ENCODE measurements around the gene AP2B1.

The AP2B1 gene

DNA sequence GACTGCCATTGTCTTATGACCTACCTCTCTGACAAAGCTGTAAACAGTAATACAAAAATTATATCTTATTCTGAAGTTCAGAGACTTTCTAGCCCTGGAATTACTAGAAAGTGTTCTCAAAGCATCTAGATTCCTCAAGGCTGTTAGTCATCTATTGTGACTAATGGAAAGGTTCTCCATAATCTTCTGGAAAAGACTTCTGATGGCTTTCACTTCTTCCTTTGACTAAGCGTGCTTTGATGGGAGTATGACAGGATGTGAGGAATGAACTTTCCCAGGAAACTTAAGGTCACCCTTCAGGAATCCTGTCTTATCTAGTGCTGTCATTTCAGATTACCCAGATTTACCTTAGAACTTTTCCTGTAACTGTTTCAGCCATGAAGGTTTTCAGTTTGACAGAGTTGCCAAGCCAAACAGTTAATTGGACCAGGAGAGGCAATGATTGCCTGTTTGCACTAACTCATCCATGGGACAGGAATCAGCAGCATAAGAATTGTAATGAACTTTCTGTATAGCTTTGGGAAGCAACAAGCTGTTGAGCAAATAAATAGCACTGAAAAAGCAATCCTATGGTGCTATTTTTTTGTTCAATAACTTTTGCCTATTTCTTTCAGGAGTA lies 43.5 kb downstream of the AP2B1 start:
- no peaks in the 10 kb centered on the region for H3K9me2 ChIP-seq (replicated peaks; ENCODE audit: insufficient read depth, low read length)
- TF ChIP-seq, protein P1, sequence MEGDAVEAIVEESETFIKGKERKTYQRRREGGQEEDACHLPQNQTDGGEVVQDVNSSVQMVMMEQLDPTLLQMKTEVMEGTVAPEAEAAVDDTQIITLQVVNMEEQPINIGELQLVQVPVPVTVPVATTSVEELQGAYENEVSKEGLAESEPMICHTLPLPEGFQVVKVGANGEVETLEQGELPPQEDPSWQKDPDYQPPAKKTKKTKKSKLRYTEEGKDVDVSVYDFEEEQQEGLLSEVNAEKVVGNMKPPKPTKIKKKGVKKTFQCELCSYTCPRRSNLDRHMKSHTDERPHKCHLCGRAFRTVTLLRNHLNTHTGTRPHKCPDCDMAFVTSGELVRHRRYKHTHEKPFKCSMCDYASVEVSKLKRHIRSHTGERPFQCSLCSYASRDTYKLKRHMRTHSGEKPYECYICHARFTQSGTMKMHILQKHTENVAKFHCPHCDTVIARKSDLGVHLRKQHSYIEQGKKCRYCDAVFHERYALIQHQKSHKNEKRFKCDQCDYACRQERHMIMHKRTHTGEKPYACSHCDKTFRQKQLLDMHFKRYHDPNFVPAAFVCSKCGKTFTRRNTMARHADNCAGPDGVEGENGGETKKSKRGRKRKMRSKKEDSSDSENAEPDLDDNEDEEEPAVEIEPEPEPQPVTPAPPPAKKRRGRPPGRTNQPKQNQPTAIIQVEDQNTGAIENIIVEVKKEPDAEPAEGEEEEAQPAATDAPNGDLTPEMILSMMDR (IDR thresholded peaks at IDR 0.05; ENCODE audit: low read length) = no peak
- TF ChIP-seq EZH2phosphoT487 (IDR thresholded peaks at IDR 0.05; ENCODE audit: low read length) = no peak
- no peak for TF ChIP-seq EZH2 (optimal IDR thresholded peaks at IDR 0.05; ENCODE audit: low read depth, low read length)
- no peaks in the 10 kb centered on the region for H4K20me1 ChIP-seq (ENCODE audit: insufficient read depth, low read length)
- H3K27ac ChIP-seq (ENCODE audit: low read length) = no peak overlapping the region
- no peaks in the 10 kb centered on the region for H3F3A ChIP-seq (ENCODE audit: insufficient read depth, low read length)
- no peak overlapping the region for H3K9ac ChIP-seq (ENCODE audit: low read length)
- H3K9me3 ChIP-seq (replicated peaks; ENCODE audit: insufficient read depth, low read length) = no peaks in the 10 kb centered on the region
- H3K4me1 ChIP-seq (ENCODE audit: low read length) = no peaks in the 10 kb centered on the region
- no peak overlapping the region for H3K4me3 ChIP-seq (ENCODE audit: low read length)
- H3K27me3 ChIP-seq (replicated peaks; ENCODE audit: insufficient read depth, low read length) = no peaks in the 10 kb centered on the region
- no peaks in the 10 kb centered on the region for H3K79me2 ChIP-seq (ENCODE audit: low read length)
- no peaks in the 10 kb centered on the region for H3K36me3 ChIP-seq (replicated peaks; ENCODE audit: insufficient read depth, low read length)
- H3K4me2 ChIP-seq (ENCODE audit: low read depth, low read length) = no peak overlapping the region
- H2AFZ ChIP-seq (ENCODE audit: low read length) = no peak overlapping the region
- no peak for DNase-seq

DNA sequence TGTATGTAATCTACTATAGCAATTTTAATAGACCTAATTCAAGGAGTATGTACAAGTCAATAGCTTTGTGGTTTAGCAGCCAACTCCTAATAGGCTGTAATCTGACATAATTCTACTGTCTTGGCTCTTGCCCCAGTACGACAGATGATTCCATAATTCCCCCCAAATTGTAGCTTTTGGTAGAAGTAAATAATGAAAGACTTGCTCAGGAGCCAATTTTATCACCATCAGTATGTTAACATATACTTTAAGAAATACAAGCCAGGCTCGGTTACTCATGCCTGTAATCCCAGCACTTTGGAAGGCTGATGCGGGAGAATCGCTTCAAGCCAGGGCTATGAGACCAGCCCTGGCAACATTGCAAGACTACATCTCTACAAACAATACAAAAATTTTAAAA lies 53.9 kb downstream of the AP2B1 start:
- H3K4me3 ChIP-seq (ENCODE audit: low read length) = no peak overlapping the region
- no peaks in the 10 kb centered on the region for H3K4me1 ChIP-seq (ENCODE audit: low read length)
- TF ChIP-seq EZH2 (optimal IDR thresholded peaks at IDR 0.05; ENCODE audit: low read depth, low read length) = no peak
- TF ChIP-seq, protein P1 (IDR thresholded peaks at IDR 0.05; ENCODE audit: low read length) = no peak
- no peak for TF ChIP-seq EZH2phosphoT487 (IDR thresholded peaks at IDR 0.05; ENCODE audit: low read length)
- no peaks in the 10 kb centered on the region for H3K36me3 ChIP-seq (replicated peaks; ENCODE audit: insufficient read depth, low read length)
- H3K79me2 ChIP-seq (ENCODE audit: low read length) = no peaks in the 10 kb centered on the region
- H3K27me3 ChIP-seq (replicated peaks; ENCODE audit: insufficient read depth, low read length) = no peaks in the 10 kb centered on the region
- no peak overlapping the region for H3K4me2 ChIP-seq (ENCODE audit: low read depth, low read length)
- H3K27ac ChIP-seq (ENCODE audit: low read length) = no peak overlapping the region
- H3K9me2 ChIP-seq (replicated peaks; ENCODE audit: insufficient read depth, low read length) = no peaks in the 10 kb centered on the region
- DNase-seq = no peak
- H3K9ac ChIP-seq (ENCODE audit: low read length) = no peak overlapping the region
- H2AFZ ChIP-seq (ENCODE audit: low read length) = no peak overlapping the region
- H3K9me3 ChIP-seq (replicated peaks; ENCODE audit: insufficient read depth, low read length) = no peaks in the 10 kb centered on the region
- no peaks in the 10 kb centered on the region for H4K20me1 ChIP-seq (ENCODE audit: insufficient read depth, low read length)
- H3F3A ChIP-seq (ENCODE audit: insufficient read depth, low read length) = no peaks in the 10 kb centered on the region

DNA sequence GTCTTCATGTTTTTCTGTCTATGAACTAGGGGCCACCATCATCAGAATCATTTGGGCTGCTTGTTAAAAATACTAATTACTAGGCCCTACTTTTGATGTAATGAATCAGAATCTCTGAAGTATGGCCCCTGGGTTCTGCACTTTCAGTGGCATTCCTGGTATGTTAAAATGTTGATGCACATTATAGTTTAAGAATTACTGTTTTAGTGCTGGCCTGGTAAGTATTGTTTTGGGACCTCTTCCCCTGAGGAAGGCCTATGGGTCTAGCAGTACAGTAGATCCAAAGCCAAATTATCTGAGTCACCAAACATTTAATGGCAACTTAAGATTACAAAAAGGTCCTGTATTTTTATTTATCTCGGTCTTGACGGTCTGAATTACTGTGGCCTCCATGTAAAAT lies 58.8 kb downstream of the AP2B1 start:
- no peak for DNase-seq
- H3K36me3 ChIP-seq (replicated peaks; ENCODE audit: insufficient read depth, low read length) = no peaks in the 10 kb centered on the region
- no peaks in the 10 kb centered on the region for H3K9me2 ChIP-seq (replicated peaks; ENCODE audit: insufficient read depth, low read length)
- H3K4me2 ChIP-seq (ENCODE audit: low read depth, low read length) = no peak overlapping the region
- no peaks in the 10 kb centered on the region for H3K79me2 ChIP-seq (ENCODE audit: low read length)
- no peak overlapping the region for H3K4me3 ChIP-seq (ENCODE audit: low read length)
- TF ChIP-seq, protein P1 (IDR thresholded peaks at IDR 0.05; ENCODE audit: low read length) = no peak
- TF ChIP-seq EZH2 (optimal IDR thresholded peaks at IDR 0.05; ENCODE audit: low read depth, low read length) (no peak), EZH2phosphoT487 (IDR thresholded peaks at IDR 0.05; ENCODE audit: low read length) (no peak)
- H3K4me1 ChIP-seq (ENCODE audit: low read length) = no peaks in the 10 kb centered on the region
- H3F3A ChIP-seq (ENCODE audit: insufficient read depth, low read length) = no peaks in the 10 kb centered on the region
- no peak overlapping the region for H3K9ac ChIP-seq (ENCODE audit: low read length)
- H3K9me3 ChIP-seq (replicated peaks; ENCODE audit: insufficient read depth, low read length) = no peaks in the 10 kb centered on the region
- H3K27ac ChIP-seq (ENCODE audit: low read length) = no peak overlapping the region
- H3K27me3 ChIP-seq (replicated peaks; ENCODE audit: insufficient read depth, low read length) = no peaks in the 10 kb centered on the region
- no peak overlapping the region for H2AFZ ChIP-seq (ENCODE audit: low read length)
- no peaks in the 10 kb centered on the region for H4K20me1 ChIP-seq (ENCODE audit: insufficient read depth, low read length)
